G401 (cell line): ENCODE measurements around the gene RPP25L. TPM values are rescaled to one million over a fixed set of nuclear protein-coding genes. Genes with fewer than 3 reads are reported as not detected.

ENCODE experiments used
- DNase-seq: peaks from one replicate; pipeline ENCODE4 v3.0.0-alpha.2; 2015; ENCODE audit warnings: low spot score
- in situ Hi-C: cut with HindIII; loops from 2 replicates; pipeline ENCODE4 v1.10.0; 2016; ENCODE audit warnings: low sequenced_read_pairs, mixed read lengths
- total RNA-seq: library from RNA; depleted of rRNA; stranded (reverse); fragments of >200 nt; shearing (Covaris generic); gene quantifications from 2 replicates; pipeline ENCODE4 v1.2.3, GENCODE V29; 2014

Gene RPP25L
- total RNA-seq, 1 experiment from 2014 or later: 59.4 TPM

- DNase-seq: no peak
- in situ Hi-C loops: no loop called here
Observed at GRCh38 chr9:34590381-34591247, 21.3 kb downstream of the RPP25L start.

DNA sequence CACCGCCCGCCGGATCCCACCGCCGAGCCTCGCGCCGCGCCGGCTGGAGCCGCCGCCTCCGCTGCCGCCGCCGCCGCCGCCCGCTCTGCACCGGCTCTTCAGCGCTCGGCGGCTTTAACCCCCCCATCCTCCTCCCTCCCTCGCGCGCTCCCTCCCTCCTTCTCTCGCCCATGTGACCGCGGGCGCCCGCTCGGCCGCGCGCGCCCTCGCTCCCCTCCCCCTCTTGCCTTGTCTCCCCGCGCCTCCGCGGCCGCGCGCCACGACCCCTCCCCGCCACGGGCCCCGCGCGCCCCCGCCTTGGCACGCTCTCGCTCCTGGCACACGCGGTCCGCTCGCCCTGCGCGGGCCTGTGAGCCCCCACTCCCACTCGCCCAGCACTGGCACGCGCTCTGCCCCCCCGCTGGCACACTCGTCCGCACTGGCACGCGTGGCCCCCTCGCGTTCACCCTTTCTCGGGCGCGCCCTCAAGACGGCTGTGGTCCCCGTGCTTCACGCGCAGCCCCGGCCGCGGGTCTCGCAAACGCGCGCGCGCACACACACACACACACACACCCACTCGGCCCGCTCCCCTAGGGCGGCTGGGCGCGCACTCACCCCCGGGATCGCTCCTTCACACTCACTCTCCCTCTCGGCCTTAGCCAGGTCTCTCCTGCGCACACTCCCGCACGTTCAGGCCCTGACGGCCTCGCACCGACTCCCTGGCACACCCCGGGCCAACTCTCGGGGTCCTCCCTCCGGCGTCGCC is 22.1 kb downstream of the RPP25L start, which contains the start of gene CNTFR:
CNTFR (minus strand) TSS at position 89 of the 745 bp plus-strand sequence. CDS start 20,743 bp downstream, outside the sequence.
- peak; percentile 86 for DNase-seq
- in situ Hi-C loops: no loop called here

DNA sequence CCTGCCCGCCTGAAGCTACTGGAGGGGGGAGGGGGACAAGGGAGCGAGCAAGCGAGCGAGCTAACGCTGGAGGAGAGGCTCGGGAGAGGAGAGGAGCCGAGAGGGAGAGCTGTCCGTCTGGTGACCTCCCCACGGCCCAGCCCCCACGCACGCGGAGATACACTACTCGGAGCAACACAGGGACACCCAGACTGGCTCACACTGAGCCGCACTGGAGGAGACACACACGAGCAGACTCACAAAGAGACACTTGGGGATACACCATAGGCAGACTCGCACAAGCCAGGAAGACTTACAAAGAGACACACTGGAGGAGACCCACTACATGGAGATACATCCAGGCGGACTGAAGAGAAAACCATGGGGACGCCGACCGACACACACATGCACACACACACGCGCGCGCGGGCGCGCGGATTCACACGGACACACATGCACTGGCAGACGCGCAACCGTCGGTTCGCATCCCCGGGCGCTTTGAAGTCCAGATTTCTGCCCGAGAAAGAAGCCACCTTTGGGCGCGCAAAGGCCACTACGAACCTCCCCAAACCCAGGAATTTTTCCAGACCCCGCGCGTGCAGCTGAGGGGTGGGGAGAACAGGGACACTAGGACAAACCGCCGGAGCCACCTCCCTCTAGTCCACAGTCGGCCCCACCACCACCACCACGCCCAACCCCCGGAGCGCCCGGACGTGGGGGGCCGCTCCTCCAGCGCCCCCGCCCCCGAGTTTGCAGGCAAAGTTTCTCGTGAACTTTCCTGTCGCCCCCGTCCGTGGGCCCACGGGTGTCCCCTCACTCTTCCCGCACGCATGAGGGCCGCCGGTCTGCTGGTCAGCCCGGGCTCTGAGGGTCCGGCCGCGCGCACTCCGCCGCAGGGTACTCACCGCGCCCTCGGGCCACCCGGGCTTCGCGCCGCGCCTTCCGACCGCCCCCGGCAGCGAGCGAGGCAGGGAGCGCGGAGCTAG is 22.9 kb downstream of the RPP25L start:
- in situ Hi-C loops: no loop called here
- peak; percentile 76 for DNase-seq

DNA sequence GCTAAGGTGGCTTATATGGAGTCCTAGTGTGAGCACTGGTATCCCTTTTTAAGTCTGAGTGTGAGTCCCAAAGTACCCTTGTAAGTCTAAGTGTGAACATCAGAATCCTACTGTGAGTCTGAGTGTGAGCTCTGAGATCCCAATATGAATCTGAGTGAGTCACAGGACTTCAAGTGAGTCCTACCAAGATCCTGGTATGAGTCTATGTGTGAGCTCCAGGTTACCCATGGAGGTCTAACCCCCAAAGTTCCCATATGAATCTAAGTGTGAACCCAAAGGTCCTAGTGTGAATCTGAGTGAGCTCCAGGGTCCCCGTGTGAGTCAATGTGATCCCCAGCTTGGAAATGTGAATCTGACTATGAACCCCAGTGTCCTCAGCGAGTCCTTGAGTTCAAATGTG is 24.6 kb downstream of the RPP25L start:
- no peak for DNase-seq
- in situ Hi-C loops: no loop called here

DNA sequence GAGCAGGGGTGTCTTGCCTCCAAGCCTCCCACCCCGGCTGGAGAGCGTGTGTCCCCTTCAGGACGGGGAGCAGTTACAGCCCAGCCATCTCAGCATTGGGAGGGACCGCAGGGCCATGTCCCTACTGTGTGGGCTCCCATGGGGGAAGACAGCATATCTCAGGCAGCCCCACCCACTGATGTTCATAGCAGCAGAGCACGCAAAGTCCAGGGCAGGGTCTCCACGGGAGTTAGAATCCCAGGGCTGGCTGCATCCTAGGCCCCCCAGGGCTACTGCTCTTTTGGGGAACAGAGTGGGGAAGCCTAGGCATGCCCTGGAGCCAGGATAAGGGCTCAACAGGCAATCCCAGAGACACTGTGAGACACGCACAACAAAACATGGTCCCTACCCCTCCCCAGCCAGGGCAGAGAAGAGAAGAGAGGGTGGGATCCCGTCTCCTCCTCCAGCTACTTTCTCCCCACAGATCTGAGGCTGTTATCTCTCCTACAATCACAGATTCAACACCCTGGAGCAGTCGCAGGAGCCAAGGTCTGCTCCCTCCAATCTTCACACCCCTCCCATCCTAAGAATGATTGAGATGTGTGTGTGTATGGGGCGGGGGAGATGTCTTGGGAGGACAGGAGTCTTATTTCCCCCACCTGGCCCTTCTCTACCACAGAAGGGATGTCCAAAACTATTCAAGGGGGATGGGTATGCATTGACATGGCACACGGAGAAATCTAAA is 25.8 kb downstream of the RPP25L start:
- DNase-seq: no peak
- in situ Hi-C loops: no loop called here

DNA sequence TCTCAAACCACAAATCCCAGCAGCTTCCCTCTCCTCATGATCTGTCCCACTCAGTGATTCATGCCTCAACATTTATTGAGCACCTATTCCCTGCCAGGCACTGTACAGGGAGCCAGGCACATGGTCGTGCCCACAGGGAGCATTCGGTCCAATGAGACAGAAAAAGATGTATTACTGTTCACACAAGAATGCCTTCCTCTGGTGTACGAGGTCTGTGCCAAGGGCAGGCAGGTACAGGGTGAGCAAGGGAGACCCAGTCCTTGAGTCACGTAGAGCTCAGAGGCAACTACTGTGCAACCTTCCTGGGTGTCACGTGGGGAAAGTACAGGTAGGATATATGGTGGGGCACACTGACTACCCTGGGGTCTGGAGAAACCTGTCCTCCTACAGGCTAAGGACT is 26.9 kb downstream of the RPP25L start:
- in situ Hi-C loops: no loop called here
- DNase-seq: no peak

GRCh38 chr9:34582787-34583186 is 29.1 kb downstream of the RPP25L start:
- DNase-seq: no peak
- in situ Hi-C loops: no loop called here

DNA sequence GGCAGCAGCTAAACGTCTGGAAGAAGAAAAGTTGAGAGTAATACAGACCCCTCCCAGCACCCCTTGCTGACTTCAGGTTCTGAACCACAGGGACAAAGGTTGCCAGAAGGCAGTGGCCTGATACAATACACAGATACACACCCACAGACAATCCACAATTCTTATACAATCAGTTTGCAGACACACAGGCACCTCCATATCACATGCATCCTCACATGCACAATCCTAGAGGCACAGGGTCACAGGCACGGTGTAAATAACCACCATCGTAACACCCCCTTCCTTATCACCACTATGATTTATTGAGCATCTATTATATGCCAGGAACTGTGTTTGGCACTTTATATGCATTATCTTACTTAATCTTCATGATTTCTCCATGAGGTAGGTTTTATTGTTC is 30.6 kb downstream of the RPP25L start:
- no peak for DNase-seq
- in situ Hi-C loops: no loop called here

DNA sequence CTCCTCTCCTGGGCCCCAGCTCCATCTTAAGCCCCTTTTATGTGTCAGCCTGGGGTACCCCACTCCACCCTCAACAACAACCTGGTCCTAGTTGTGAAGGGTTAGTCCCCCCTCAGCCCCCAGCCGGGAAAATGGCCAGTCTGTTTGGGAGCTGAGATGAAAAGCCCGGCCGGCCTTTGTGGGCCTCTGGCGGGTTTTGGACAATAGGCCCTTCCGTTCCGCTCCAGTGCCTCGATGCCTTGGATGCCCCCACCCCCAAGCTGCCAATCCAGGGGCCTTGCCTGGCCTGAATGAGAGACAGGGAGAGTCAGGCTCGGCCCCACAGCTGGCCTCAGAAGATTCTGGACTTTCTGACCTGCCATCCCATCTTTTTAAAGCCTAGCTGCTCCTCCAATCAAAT is 31.5 kb downstream of the RPP25L start:
- in situ Hi-C loops: no loop called here
- no peak for DNase-seq

DNA sequence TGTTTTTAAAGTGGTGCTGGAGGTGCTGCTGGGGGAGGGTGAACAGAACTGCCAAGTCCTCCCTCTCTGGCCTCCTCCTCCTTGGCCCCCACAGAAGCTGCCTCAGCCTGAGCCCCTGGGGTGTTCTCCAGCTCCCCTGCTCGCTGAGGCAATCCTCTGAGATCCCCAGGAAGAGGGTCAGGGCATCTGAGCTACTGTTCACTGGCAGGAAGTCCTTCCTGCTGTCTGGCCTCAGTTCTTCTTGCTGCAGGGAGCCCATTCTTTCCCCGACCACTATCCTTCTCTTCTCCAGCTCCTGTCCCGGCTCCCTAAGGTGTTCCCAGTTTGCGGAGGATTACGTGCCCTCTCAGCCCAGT is 32.1 kb downstream of the RPP25L start:
- in situ Hi-C loops: loop anchor here (10.0 kb wide), 1 partner anchor 65 kb away; no protein-coding TSS in a partner anchor
- no peak for DNase-seq

DNA sequence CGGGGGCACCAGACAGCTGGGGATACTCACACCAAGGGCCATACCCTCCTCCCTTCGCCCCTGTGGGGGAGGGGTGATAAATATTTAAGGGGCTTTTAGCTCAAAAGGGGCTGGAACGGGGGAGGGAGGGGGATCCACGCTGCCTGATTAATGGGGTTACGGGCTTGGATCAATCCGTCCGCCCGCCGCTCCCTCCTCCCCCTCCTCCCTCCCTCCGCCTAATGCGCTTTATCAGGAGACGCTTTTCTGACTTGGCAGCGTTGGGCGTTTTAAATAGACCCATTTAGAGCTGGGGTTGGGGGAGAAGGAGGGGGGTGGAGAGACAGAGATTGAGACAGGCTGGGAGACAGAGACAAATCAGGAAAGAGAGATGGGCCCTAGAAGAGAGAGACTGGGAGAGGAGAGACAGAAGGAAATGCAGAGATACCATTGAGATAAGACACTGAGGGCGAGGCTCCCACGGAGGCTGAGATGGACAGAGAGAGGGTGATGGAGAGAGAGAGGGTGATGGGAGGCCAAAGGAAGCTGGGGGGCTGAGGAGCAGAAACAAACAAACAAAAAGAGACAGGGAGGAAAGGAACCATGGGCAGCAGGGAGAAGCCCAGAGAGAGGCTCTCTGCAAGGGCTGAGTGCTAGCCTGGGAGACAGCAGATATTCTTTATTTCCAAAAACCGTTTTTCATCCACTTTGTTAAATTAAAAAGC is 32.6 kb downstream of the RPP25L start:
- no peak for DNase-seq
- in situ Hi-C loops: loop anchor here (10.0 kb wide), 1 partner anchor 64 kb away; no protein-coding TSS in a partner anchor

GRCh38 chr9:34578241-34579103 is 33.4 kb downstream of the RPP25L start:
- in situ Hi-C loops: loop anchor here (10.0 kb wide), 1 partner anchor 64 kb away; no protein-coding TSS in a partner anchor
- peak; percentile 63 for DNase-seq

DNA sequence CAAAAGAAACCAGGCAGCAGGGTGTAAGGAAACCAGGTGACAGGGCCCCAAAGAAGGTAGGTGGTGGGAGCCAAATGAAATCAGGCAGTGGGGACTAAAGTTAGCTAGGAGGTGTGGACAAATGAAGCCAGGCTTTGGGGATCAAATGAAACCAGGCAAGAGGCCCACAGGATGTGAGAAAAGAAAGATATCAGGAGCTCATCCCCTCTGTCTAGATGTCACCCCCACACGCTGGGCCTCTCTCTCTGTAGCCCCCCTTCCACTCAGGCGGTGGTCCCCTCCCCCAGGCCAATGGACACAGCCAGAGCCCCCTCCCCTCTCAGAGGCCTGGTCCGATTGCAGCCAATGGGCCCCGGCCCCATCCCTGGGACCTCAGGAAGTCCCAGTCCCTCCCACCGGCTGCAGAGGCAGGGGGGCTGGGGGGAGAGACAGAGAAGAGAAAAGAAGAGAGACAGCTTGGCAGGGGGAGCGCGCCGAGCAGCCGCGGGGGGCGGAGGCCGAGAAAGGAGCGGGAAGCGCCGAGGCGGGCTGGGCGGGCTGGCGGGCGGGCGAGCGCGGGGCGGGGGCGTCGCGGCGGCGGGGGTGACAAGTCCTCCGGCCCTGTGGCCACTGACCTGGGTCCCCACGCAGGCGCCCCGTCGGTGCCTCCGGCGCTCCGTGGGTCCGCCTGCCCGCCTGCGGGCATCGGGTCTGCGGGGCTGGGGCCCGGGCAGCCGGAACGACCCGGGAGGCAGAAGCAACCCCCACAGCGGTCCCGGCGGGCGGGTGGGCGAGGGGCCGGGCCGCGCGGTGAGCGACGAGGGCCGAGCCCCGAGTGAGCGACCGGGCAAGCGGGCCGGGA is 34.3 kb downstream of the RPP25L start:
- in situ Hi-C loops: loop anchor here (10.0 kb wide), 1 partner anchor 63 kb away; no protein-coding TSS in a partner anchor
- DNase-seq: no peak

GRCh38 chr9:34576597-34577399 is 35.1 kb downstream of the RPP25L start:
- in situ Hi-C loops: loop anchor here (10.0 kb wide), 1 partner anchor 62 kb away; no protein-coding TSS in a partner anchor
- peak; percentile 85 for DNase-seq

DNA sequence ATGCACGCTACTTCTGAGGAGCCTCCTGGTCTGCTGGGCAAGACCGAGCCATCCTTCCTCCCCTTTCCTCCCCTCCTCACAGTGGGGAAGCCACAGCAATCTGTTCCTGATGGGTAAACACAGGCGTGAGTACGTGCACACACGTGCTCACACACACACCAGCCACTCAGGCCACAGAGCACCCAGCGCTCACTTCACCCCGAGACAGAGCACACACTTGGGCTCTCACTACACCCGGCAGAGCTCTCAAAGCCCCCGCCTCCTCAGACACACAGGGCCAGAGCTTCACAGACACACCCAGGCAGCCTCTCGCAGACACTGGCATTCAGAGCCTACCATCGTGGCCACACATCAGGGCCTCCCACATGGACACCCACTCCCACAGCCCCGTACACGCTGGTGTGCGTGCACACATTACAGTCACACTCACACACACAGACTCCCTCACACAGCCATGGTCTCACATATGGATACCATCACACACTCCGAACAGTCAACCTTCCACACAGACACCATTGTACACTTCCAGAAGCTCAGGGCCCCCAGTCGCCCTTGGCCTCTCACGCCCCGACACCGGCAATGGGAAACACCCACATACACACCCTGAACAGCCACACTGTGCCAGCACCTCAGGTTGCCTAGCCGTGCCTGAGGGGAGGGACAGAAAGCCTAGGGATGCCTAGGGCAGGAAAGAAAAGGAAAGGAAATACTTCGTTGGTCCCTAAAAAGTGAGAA is 35.9 kb downstream of the RPP25L start:
- in situ Hi-C loops: loop anchor here (10.0 kb wide), 1 partner anchor 61 kb away; no protein-coding TSS in a partner anchor
- peak; percentile 67 for DNase-seq
